Stimulated activated CD4-positive, alpha-beta T cell treated with anti-CD3 and anti-CD28 coated beads, Interleukin-4, amount 100 ng/mL, for 24 hours (primary cell): ENCODE measurements around the gene TMEM59.

Experiments used
- DNase-seq: peaks from one replicate; pipeline ENCODE4 v3.0.0-alpha.2; 2020

Gene TMEM59

GRCh38 chr1:53979712-53980450, 73.1 kb downstream of the TMEM59 start:
- no peak for DNase-seq
